Vagina (tissue), 2 donors: ENCODE data around the gene SUMF1. TPM values are rescaled to one million over a fixed set of nuclear protein-coding genes. Genes with fewer than 3 reads are reported as not detected.

Experiments
- DNase-seq, 2 donors: peaks; one replicate each; pipeline ENCODE4 v3.0.0-alpha.2; 2017; ENCODE audit errors: extremely low spot score in 2 of 2
- H3K27ac ChIP-seq: fragments of 200-600 bp; sonication (generic); one replicate; pipeline ENCODE4 v1.5.1; 2019
- H3K27me3 ChIP-seq: fragments of 200-600 bp; sonication (generic); one replicate; pipeline ENCODE4 v1.5.1; 2019
- H3K36me3 ChIP-seq, 2 donors: fragments of 200-600 bp; sonication (generic); one replicate each; pipeline ENCODE4 v1.5.1; 2017 to 2019
- H3K4me1 ChIP-seq: fragments of 200-600 bp; sonication (generic); one replicate; pipeline ENCODE4 v1.5.1; 2019
- H3K4me3 ChIP-seq, 2 donors: fragments of 200-600 bp; sonication (generic); 1 replicate in 1 of 2; 2 replicates in 1 of 2; pipeline ENCODE4 v1.5.1; 2016 to 2019
- H3K9me3 ChIP-seq: fragments of 200-600 bp; sonication (generic); one replicate; pipeline ENCODE4 v1.5.1; 2019
- POLR2A ChIP-seq, 2 donors: fragments of 450-650 bp; IDR thresholded peaks; one replicate each; pipeline ENCODE4 v1.6.1; 2017; ENCODE audit warnings: antibody characterized with exemption in 2 of 2, mild to moderate bottlenecking in 2 of 2, moderate library complexity in 2 of 2
- POLR2AphosphoS5 ChIP-seq, 2 donors: sonication (generic); formaldehyde crosslinking; IDR thresholded peaks; one replicate each; pipeline ENCODE4 v1.9.0; 2017; ENCODE audit warnings: antibody characterized with exemption in 2 of 2, mild to moderate bottlenecking in 2 of 2, low read depth in 1 of 2; ENCODE audit not compliant: insufficient read depth in 1 of 2
- intact Hi-C: fragments of 100-400 bp; cut with DNase I; formaldehyde crosslinking; loops from one replicate; pipeline ENCODE4 v1.15.1; 2023
- total RNA-seq: library from RNA; depleted of rRNA; stranded (reverse); fragments of >200 nt; gene quantifications from one replicate; pipeline ENCODE4 v1.2.3, GENCODE V29; 2016
- TF ChIP-seq, protein P1 (sequence below), 3 experiments: fragments of 450-650 bp in 2 of 3; fragments of 200-600 bp in 1 of 3; sonication (generic) in 1 of 3; IDR thresholded peaks; one replicate each; pipeline ENCODE4 v1.5.1; 2017 to 2019; ENCODE audit warnings: antibody characterized with exemption in 3 of 3, mild to moderate bottlenecking in 2 of 3, moderate library complexity in 2 of 3

SUMF1 gene
- total RNA-seq, 1 donor from 2014 or later, result 65.6 TPM

DNA sequence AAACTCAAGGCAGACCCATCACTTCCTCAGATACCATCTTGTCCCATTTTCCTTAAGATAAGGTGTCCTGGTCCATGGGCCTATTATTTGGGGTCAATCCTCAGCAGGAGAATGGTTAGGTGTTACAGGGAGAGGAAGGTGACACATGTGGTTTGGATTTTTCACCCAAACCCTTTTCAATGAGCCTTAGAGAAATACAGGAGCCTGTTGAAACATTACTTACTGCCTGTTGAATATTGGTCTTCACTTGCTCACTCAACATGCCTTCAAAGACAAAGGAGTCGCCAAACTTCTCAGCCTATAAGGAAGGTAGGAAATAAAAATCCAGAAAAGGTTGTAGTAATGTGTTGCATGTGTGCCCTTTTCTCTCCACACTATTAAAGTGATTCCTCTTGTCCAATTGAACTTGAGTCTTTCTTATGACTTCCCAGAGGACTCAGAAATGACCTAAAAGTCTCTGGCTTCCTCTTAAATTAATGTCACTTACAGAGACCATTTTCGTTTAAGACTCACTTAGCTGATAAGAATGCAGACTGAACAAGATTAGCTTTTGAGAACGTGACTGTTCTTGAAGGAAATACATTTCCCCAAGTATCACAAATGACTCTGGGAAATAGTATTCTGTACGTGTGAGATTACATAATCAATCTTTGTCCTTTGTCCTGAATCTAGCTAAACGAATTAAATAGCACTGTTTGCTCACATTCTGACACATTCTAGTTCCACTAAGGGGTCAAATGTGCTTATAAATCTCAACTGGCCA, 17.8 kb downstream of the SUMF1 start:
- no peak for DNase-seq
- H3K36me3 ChIP-seq, result peaks cover 0 to 13% of the 10 kb centered on the region in 2 donors
- no peaks in the 10 kb centered on the region for H3K27me3 ChIP-seq
- no peaks in the 10 kb centered on the region for H3K9me3 ChIP-seq
- no peak overlapping the region for H3K27ac ChIP-seq
- no peaks in the 10 kb centered on the region for H3K4me1 ChIP-seq
- TF ChIP-seq POLR2AphosphoS5 (IDR thresholded peaks at IDR 0.05; ENCODE audit: insufficient read depth in 1 of 2, low read depth in 1 of 2) (no peak), POLR2A (IDR thresholded peaks at IDR 0.05) (no peak)
- TF ChIP-seq, protein P1, sequence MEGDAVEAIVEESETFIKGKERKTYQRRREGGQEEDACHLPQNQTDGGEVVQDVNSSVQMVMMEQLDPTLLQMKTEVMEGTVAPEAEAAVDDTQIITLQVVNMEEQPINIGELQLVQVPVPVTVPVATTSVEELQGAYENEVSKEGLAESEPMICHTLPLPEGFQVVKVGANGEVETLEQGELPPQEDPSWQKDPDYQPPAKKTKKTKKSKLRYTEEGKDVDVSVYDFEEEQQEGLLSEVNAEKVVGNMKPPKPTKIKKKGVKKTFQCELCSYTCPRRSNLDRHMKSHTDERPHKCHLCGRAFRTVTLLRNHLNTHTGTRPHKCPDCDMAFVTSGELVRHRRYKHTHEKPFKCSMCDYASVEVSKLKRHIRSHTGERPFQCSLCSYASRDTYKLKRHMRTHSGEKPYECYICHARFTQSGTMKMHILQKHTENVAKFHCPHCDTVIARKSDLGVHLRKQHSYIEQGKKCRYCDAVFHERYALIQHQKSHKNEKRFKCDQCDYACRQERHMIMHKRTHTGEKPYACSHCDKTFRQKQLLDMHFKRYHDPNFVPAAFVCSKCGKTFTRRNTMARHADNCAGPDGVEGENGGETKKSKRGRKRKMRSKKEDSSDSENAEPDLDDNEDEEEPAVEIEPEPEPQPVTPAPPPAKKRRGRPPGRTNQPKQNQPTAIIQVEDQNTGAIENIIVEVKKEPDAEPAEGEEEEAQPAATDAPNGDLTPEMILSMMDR (IDR thresholded peaks at IDR 0.05), result no peak
- H3K4me3 ChIP-seq, result no peak overlapping the region
- intact Hi-C loops, result no loop called here

DNA sequence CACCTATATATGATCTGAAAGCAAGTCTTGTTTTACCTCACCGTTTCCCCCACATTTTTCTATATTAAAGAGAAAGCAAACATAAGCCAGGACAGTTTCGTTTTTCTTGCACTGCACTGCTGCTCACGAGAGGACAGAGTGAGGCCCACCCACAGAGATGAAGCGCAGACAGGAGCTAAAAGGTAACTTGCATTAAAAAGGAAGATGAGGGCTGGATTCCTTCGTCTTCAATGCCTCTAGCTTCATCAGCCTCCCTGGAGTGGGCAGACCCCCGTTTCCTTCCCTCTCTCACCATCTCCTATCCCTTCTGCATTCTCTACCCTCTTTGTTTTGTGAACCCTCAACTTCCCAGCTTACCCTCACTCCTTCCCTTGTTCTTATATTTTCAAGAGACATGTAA, 18.9 kb downstream of the SUMF1 start:
- H3K9me3 ChIP-seq, result no peaks in the 10 kb centered on the region
- H3K4me3 ChIP-seq, result no peak overlapping the region
- H3K4me1 ChIP-seq, result no peaks in the 10 kb centered on the region
- no peak overlapping the region for H3K27ac ChIP-seq
- no peaks in the 10 kb centered on the region for H3K27me3 ChIP-seq
- no peak for DNase-seq
- TF ChIP-seq POLR2A (IDR thresholded peaks at IDR 0.05), result no peak
- TF ChIP-seq, protein P1 (IDR thresholded peaks at IDR 0.05), result no peak
- TF ChIP-seq POLR2AphosphoS5 (IDR thresholded peaks at IDR 0.05; ENCODE audit: insufficient read depth in 1 of 2, low read depth in 1 of 2), result no peak
- intact Hi-C loops, result no loop called here
- H3K36me3 ChIP-seq, result peaks cover 0 to 13% of the 10 kb centered on the region in 2 donors

DNA sequence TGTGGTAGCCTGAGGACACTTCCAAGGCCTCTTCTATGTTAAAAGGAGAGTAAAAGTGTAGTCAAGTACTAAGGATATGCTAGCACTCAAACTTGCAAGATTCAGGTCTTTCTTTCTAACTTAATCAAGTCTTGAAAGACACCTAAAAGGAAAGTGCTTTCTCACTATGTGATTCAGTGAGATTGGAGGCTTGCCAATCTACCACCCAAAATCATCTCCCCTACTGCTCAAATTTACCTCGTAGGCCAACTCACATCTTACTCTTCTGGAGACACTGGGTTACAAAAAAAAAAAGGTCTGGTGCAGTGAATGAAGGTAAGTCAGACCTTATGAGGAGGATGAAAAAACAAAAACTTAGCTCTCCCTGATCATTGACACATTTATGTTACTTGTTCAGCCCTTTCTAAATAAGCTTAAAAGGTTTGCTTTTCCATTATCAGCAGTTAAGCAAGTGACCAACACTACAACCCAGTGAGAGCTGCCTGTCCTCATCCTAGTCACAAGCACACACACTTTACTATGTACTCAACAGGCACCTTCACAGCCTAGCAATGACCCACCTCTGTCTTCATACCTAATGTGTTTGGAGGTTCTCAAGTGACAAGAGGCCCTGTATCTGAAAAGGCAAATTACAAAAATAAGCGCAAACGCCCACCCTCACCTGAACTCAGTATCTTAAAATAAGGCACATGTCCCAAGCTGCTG, 19.6 kb downstream of the SUMF1 start:
- no peak overlapping the region for H3K4me3 ChIP-seq
- no peaks in the 10 kb centered on the region for H3K27me3 ChIP-seq
- no peaks in the 10 kb centered on the region for H3K9me3 ChIP-seq
- TF ChIP-seq, protein P1 (IDR thresholded peaks at IDR 0.05), result no peak
- no peak for TF ChIP-seq POLR2AphosphoS5 (IDR thresholded peaks at IDR 0.05; ENCODE audit: insufficient read depth in 1 of 2, low read depth in 1 of 2)
- TF ChIP-seq POLR2A (IDR thresholded peaks at IDR 0.05), result no peak
- H3K27ac ChIP-seq, result no peak overlapping the region
- H3K36me3 ChIP-seq, result peaks cover 0 to 13% of the 10 kb centered on the region in 2 donors
- no peak for DNase-seq
- no peaks in the 10 kb centered on the region for H3K4me1 ChIP-seq
- intact Hi-C loops, result no loop called here

DNA sequence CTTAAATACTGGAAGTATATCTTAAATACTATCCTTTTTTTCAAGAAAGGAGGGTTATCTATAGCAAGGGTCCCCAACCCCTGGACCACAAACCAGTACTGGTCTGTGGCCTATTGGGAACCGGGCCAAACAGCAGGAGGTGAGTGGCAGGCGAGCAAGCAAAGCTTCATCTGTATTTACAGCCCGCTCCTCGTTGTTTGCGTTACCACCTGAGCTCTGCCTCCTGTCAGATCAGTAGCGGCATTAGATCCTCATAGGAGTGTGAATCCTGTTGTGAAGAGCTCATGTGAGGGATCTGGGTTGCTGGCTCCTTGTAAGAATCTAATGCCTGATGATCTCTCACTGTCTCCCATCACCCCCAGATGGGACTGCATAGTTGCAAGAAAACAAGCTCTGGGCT, 26.1 kb downstream of the SUMF1 start:
- no peak overlapping the region for H3K27ac ChIP-seq
- intact Hi-C loops, result no loop called here
- peaks cover 10% of the 10 kb centered on the region for H3K4me1 ChIP-seq
- no peak for TF ChIP-seq POLR2AphosphoS5 (IDR thresholded peaks at IDR 0.05; ENCODE audit: insufficient read depth in 1 of 2, low read depth in 1 of 2)
- no peak for TF ChIP-seq POLR2A (IDR thresholded peaks at IDR 0.05)
- TF ChIP-seq, protein P1 (IDR thresholded peaks at IDR 0.05), result no peak
- no peak overlapping the region for H3K4me3 ChIP-seq
- no peaks in the 10 kb centered on the region for H3K27me3 ChIP-seq
- no peaks in the 10 kb centered on the region for H3K9me3 ChIP-seq
- peaks cover 0 to 7% of the 10 kb centered on the region in 2 donors for H3K36me3 ChIP-seq
- no peak for DNase-seq

DNA sequence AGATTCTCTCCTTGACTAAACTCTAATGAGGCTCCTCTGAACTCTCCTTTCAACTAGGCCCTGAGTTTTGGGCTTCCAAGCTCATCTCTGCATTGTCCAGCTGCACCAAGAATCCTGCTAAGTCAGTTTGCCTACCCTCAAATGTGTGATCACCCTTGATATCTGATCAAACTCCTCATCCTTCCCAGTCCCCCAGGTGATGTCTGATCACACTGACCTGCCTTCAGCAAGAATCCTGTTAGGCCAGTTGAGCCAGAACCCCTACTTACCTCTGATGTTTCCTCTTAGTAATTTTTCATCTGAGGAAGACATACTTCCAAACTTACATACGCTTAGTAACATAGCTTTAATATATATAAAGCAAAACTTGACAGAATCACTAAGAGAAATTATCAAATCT, 28.8 kb downstream of the SUMF1 start:
- intact Hi-C loops, result no loop called here
- Histone ChIP-seq H3K36me3 (peaks cover 0 to 5% of the 10 kb centered on the region in 2 donors), H3K27ac (no peak overlapping the region), H3K4me1 (peaks cover 10% of the 10 kb centered on the region), H3K27me3 (no peaks in the 10 kb centered on the region), H3K9me3 (no peaks in the 10 kb centered on the region), H3K4me3 (no peak overlapping the region)
- DNase-seq, result no peak
- TF ChIP-seq POLR2A (IDR thresholded peaks at IDR 0.05) (no peak), POLR2AphosphoS5 (IDR thresholded peaks at IDR 0.05; ENCODE audit: insufficient read depth in 1 of 2, low read depth in 1 of 2) (no peak)
- TF ChIP-seq, protein P1 (IDR thresholded peaks at IDR 0.05), result no peak
